ENCODE data around the gene ASB16. TPM values are rescaled to one million over a fixed set of nuclear protein-coding genes. Genes with fewer than 3 reads are reported as not detected.
"Not testable (repeated sequence)": the region's sequence is repeated elsewhere in the genome, so short reads cannot be mapped to it uniquely, and the experiment has no call there.

Gene ASB16
- total RNA-seq, 2 experiments from 2014 or later: 0.30 to 0.44 TPM

GRCh38 chr17:44128383-44128782 is 42.1 kb upstream of the ASB16 start:
- no peaks in the 10 kb centered on the region for H3K9me3 ChIP-seq (ENCODE audit: low read length)
- no peak overlapping the region for H3K4me3 ChIP-seq (ENCODE audit: low read depth, low read length, poor library complexity, severe bottlenecking)
- H3K36me3 ChIP-seq (ENCODE audit: insufficient read depth, low read length): no peaks in the 10 kb centered on the region
- TF ChIP-seq CTCF (conservative IDR thresholded peaks at IDR 0.05; ENCODE audit: low read length) (no peak), EZH2phosphoT487 (IDR thresholded peaks at IDR 0.05; ENCODE audit: borderline replicate concordance, low read depth, low read length) (no peak)
- ChIA-PET CTCF (ENCODE audit: unreplicated experiment) (no interaction called here), POLR2A (interaction anchor here (0.6 to 0.7 kb wide), 2 partner anchors 25 to 1986 kb away, joined by 3 to 4 read pairs; no protein-coding TSS in a partner anchor)
- no peaks in the 10 kb centered on the region for H3K9me2 ChIP-seq (ENCODE audit: insufficient read depth, low read length)
- BruUV-seq (replicated peaks): no TSS peak
- H3K4me2 ChIP-seq (ENCODE audit: low read length): no peak overlapping the region
- no peak for DNase-seq (ENCODE audit: low spot score)
- no peak overlapping the region for H3K27ac ChIP-seq (ENCODE audit: low read depth, low read length, poor library complexity, severe bottlenecking)
- no peaks in the 10 kb centered on the region for H4K20me1 ChIP-seq (ENCODE audit: insufficient read depth, low read length)
- intact Hi-C loops (cut with micrococcal nuclease; ENCODE audit: unreplicated experiment): no loop called here
- H3K4me1 ChIP-seq (ENCODE audit: insufficient read depth, low read length, poor library complexity, severe bottlenecking): peaks cover 12% of the 10 kb centered on the region
- H2AFZ ChIP-seq (ENCODE audit: low read length): no peak overlapping the region
- no peaks in the 10 kb centered on the region for H3K79me2 ChIP-seq (ENCODE audit: insufficient read depth, low read depth, low read length)

- Histone ChIP-seq H2AFZ (ENCODE audit: low read length) (no peak overlapping the region), H3K27ac (ENCODE audit: low read depth, low read length, poor library complexity, severe bottlenecking) (no peak overlapping the region), H4K20me1 (ENCODE audit: insufficient read depth, low read length) (no peaks in the 10 kb centered on the region), H3K4me3 (ENCODE audit: low read depth, low read length, poor library complexity, severe bottlenecking) (no peak overlapping the region), H3K36me3 (ENCODE audit: insufficient read depth, low read length) (no peaks in the 10 kb centered on the region), H3K4me1 (ENCODE audit: insufficient read depth, low read length, poor library complexity, severe bottlenecking) (peaks cover 3% of the 10 kb centered on the region), H3K79me2 (ENCODE audit: insufficient read depth, low read depth, low read length) (no peaks in the 10 kb centered on the region), H3K9me3 (ENCODE audit: low read length) (no peaks in the 10 kb centered on the region), H3K9me2 (ENCODE audit: insufficient read depth, low read length) (no peaks in the 10 kb centered on the region), H3K4me2 (ENCODE audit: low read length) (no peak overlapping the region)
- intact Hi-C loops (cut with micrococcal nuclease; ENCODE audit: unreplicated experiment): no loop called here
- no TSS peak for BruUV-seq (replicated peaks)
- TF ChIP-seq CTCF (conservative IDR thresholded peaks at IDR 0.05; ENCODE audit: low read length): no peak
- TF ChIP-seq EZH2phosphoT487 (IDR thresholded peaks at IDR 0.05; ENCODE audit: borderline replicate concordance, low read depth, low read length): no peak
- ChIA-PET CTCF (ENCODE audit: unreplicated experiment) (no interaction called here), POLR2A (no interaction called here)
- DNase-seq (ENCODE audit: low spot score): no peak
Measured at GRCh38 chr17:44130693-44131349, 39.7 kb upstream of the ASB16 start.

- CTCF ChIA-PET (ENCODE audit: unreplicated experiment); H3K4me3 ChIP-seq (ENCODE audit: low read depth, low read length, poor library complexity, severe bottlenecking); H3K9me3 ChIP-seq (ENCODE audit: low read length); H2AFZ ChIP-seq (ENCODE audit: low read length); H3K36me3 ChIP-seq (ENCODE audit: insufficient read depth, low read length); H3K9me2 ChIP-seq (ENCODE audit: insufficient read depth, low read length); H3K27ac ChIP-seq (ENCODE audit: low read depth, low read length, poor library complexity, severe bottlenecking); H3K4me1 ChIP-seq (ENCODE audit: insufficient read depth, low read length, poor library complexity, severe bottlenecking); H4K20me1 ChIP-seq (ENCODE audit: insufficient read depth, low read length); BruUV-seq (replicated peaks); intact Hi-C loops (cut with micrococcal nuclease; ENCODE audit: unreplicated experiment); H3K79me2 ChIP-seq (ENCODE audit: insufficient read depth, low read depth, low read length); DNase-seq (ENCODE audit: low spot score); H3K4me2 ChIP-seq (ENCODE audit: low read length); POLR2A ChIA-PET: not testable (repeated sequence)
Measured at GRCh38 chr17:44131372-44131771, 39.1 kb upstream of the ASB16 start.
